ENCODE data around the gene SLC44A2.

SLC44A2 gene

DNA sequence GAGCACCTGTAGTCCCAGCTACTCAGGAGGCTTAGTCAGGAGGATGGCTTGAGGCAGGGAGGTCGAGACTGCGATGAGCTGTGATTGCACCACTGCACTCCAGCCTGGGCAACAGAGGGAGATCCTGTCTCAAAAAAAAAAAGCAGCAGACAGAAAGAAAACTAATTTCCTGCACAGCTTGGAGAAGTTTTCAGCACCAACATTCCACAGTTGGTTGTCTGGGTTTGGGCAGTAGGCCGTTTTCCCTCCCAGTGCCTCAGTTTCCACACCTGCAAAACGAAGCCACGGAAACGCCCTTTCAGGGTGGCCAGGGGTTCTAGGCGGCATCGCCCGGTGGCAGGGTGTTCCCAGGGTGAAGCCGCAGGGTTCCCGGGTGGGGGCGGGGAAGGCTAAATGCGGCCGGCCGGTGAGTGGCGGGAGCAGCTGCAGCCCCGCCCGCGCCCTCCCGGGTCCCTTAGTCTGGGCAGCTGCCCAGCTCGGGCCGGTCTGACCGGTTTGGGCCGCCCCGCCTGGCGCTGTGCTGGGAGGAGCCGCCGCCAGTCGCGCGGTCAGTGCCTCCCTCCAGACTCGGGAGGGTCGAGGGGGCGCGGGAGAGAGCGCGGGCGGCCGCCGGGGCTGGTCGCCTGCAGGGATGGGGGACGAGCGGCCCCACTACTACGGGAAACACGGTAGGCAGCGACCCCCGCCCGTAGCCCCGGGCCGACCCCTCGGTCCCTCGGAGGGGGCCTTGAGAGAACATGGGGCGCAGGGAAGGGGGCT, at the start of gene SLC44A2:
Gene SLC44A2, plus strand, starts transcription at position 551 of the 759 bp plus-strand sequence. Its CDS starts 81 bp downstream, at position 632.
- no peak for DNase-seq (ENCODE audit: low spot score)

GRCh38 chr19:10577951-10578350, 47.4 kb upstream of the SLC44A2 start:
- no peak for DNase-seq (ENCODE audit: low spot score)

DNA sequence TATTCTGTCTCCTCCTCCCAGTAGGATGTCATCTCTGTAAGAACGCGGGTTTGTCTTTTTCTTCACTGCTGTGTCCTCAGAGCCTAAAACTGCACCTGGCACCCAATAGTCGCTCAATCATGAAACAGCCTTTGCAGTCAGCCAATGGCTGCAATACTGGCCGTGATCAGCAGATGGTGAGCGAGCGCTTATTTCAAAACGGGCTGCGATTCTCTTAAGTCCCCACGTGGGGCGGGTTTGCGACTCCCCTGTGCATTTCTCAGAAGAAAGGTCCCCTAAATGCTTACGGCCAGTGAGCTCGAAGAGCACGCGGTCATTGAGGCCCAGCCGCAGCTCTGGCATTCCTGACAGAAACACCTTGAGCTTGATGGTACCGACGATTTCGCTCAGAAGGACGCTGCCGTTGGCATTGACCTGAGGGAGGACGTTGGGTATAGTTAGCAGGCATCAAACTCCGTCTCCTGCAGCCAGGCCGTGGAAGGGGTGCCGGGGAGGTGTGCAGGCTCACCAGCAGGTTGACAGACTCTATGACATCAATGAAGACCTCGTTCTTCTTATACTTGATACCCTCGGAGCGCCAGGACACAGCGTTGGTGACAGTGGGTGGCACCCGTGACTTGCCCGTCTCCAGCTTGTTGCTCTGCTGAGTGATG, 44.2 kb upstream of the SLC44A2 start:
- DNase-seq (ENCODE audit: low spot score), result peak; percentile 87

DNA sequence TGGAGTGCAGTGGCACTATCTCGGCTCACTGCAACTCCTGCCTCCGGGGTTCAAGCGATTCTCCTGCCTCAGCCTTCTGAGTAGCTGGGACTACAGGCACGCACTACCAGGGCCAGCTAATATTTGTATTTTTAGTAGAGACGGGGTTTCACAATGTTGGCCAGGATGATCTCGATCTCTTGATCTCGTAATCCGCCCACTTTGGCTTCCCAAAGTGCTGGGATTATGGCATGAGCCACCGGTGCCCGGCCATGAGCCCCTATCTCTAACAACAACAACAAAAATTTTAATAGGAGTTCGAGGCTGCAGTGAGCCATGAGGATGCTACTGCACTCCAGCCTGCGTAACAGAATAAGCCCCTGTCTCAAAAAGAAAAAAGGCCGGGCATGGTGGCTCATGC, 43.3 kb upstream of the SLC44A2 start:
- DNase-seq (ENCODE audit: low spot score), result no peak

DNA sequence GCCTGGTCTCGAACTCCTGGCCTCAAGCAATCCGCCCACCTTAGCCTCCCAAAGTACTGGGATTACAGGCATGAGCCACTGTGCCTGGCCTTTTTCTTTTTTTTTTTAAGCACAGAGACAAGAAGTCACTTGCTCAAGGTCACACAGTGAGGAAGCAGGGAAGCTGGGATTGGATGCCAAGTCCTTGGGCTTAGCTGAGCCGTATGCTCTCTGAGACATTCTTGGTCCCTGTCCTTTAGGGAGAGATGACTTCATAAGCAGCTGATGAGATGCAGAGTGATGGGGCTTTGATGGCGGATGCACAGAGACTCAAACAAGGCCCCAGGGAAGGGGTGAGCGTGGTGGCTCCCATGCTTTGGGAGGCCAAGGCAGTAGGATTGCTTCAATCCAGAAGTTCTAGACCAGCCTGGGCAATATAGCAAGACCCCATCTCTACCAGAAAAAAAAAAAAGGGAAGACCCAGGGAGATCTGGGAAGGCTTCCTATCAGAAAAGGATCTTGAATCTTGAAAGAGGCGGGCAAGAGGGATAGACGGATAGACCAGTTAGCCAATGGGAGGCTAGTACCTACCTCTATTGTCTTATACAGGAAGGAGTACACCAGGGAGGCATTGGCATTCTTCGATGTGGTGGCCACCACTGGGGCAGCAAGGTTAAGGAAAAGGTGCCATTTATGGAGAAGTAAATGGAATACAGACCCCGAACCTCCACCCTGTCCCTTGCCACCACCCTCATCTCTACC, 42.1 kb upstream of the SLC44A2 start:
- no peak for DNase-seq (ENCODE audit: low spot score)

DNA sequence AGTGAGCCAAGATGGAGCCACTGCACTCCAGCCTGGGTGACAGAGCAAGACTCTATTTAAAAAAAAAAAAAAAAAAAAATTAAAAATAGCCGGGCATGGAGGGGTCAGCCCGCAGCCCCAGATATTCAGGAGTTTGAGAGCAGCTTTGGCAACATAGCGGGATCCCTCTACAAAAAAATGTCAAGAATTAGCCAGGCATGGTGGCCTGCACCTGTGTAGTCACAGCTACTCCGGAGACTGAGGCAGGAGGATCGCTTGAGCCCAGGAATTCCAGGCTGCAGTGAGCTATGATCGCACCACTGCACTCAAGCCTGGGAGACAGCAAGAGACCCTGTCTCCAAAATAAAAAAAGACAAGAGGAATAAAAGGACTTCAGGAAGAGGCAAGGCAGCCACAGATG, 39.0 kb upstream of the SLC44A2 start:
- no peak for DNase-seq (ENCODE audit: low spot score)

GRCh38 chr19:10587022-10587838, 38.1 kb upstream of the SLC44A2 start, which contains the start of gene AP1M2:
AP1M2 (minus strand) TSS chr19:10587312; CDS start chr19:10587231, 81 bp downstream.
- no peak for DNase-seq (ENCODE audit: low spot score)

DNA sequence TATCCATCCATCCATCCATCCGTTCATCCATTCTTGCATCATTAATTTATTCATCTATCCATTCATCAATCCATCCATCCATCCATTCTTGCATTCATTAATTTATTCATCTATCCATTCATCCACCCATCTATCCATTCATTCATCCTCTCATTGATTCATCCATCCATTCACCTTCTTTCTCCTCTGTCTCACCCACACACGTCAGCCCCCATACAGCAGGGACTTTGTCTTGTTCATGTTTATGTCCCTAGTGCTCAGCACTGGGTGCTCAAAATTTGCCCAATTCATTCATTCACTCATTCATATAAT, 37.6 kb upstream of the SLC44A2 start:
- no peak for DNase-seq (ENCODE audit: low spot score)

GRCh38 chr19:10593148-10593547, 32.2 kb upstream of the SLC44A2 start:
- DNase-seq (ENCODE audit: low spot score), result no peak

GRCh38 chr19:10593820-10594637, 31.3 kb upstream of the SLC44A2 start:
- DNase-seq (ENCODE audit: low spot score), result no peak

- DNase-seq (ENCODE audit: low spot score), result no peak
Observed at GRCh38 chr19:10600149-10600548, 25.2 kb upstream of the SLC44A2 start.

DNA sequence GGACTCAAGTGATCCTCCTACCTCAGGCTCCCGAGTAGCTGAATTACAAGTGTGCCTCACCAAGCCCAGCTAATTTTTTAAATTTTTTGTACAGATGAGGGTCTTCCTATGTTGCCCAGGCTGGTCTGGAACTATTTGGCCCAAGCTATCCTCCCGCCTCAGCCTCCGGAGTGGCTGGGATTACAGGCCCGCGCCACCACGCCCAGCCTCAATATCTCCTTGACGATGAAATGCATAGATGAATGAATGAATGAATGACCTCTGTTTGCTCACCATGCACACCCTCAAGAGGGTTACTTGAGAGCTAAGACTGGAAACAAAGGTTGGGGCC, 23.4 kb upstream of the SLC44A2 start:
- DNase-seq (ENCODE audit: low spot score), result no peak

DNA sequence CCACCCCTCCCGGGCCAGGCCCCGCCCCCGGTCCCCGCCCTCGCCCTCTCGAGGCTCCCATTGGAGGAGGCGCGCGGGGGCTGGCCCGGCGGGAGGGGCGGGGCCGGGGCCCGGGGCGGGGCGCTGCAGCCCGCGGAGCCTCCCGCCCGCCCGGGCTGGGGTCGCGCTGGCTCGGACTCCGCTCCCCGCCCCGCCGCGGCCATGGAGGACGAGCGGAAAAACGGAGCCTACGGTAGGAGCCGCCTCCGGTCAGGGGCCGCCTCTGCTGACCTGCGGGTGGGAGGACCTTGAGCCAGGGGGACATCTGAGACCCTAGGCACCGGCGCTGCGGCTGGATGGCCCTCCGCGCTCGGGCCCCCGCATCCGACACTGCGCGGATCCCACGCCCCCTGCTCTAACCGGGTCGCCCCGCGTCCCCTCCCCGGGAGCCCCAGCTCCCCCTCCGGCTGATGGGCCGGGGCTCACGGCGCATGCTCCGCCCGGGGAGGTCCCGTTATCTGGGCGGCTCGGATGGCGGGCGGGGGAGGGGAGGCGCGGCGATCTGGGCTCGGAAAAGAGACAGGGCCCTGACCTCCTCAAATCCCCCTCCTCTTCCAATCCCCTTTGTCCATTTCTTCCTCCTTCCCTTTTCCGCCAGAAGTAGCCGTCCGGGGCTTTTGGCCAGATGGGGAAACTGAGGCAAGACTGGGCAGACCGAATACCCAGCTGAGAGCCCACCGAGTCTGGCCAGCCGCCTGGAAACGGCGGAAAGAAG, 22.8 kb upstream of the SLC44A2 start:
- peak; percentile 99 for DNase-seq (ENCODE audit: low spot score)

- DNase-seq (ENCODE audit: low spot score), result peak; percentile 48
Observed at GRCh38 chr19:10603084-10603872, 22.1 kb upstream of the SLC44A2 start.

GRCh38 chr19:10603873-10604459, 21.4 kb upstream of the SLC44A2 start:
- no peak for DNase-seq (ENCODE audit: low spot score)

- DNase-seq (ENCODE audit: low spot score), result no peak
Observed at GRCh38 chr19:10604460-10604980, 20.8 kb upstream of the SLC44A2 start.

- DNase-seq (ENCODE audit: low spot score), result peak; percentile 72
Observed at GRCh38 chr19:10611907-10612306, 13.4 kb upstream of the SLC44A2 start.

GRCh38 chr19:10612499-10613119, 12.7 kb upstream of the SLC44A2 start:
- no peak for DNase-seq (ENCODE audit: low spot score)

All from D341Med (cell line).